Neural crest cell (in vitro differentiated cells): ENCODE data around the gene ITGB2. TPM values are rescaled to one million over a fixed set of nuclear protein-coding genes. Genes with fewer than 3 reads are reported as not detected.

Experiments
- DNase-seq: peaks from one replicate; pipeline ENCODE4 v3.0.0; 2021; ENCODE audit warnings: low read depth, mixed read lengths, low spot score
- H3K27ac Mint-ChIP-seq: one replicate; pipeline ENCODE4 v1.8.0; 2021; ENCODE audit warnings: mild to moderate bottlenecking, mixed read lengths; ENCODE audit not compliant: unreplicated experiment
- H3K27me3 Mint-ChIP-seq: 2 replicates; pipeline ENCODE4 v1.8.0; 2021; ENCODE audit warnings: low read depth, mild to moderate bottlenecking, mixed read lengths
- H3K36me3 Mint-ChIP-seq: 2 replicates; pipeline ENCODE4 v1.8.0; 2021; ENCODE audit warnings: low read depth, mild to moderate bottlenecking, mixed read lengths
- H3K4me1 Mint-ChIP-seq: 2 replicates; pipeline ENCODE4 v1.8.0; 2021; ENCODE audit warnings: mixed read lengths
- H3K4me3 Mint-ChIP-seq: one replicate; pipeline ENCODE4 v1.8.0; 2021; ENCODE audit warnings: mild to moderate bottlenecking, mixed read lengths
- H3K9me3 Mint-ChIP-seq: 2 replicates; pipeline ENCODE4 v1.8.0; 2021; ENCODE audit warnings: mixed read lengths
- total RNA-seq: library from RNA; stranded (reverse); gene quantifications from 2 replicates; pipeline ENCODE4 v1.2.1, GENCODE V29; 2021
- TF ChIP-seq, protein P1 (sequence below): fragments of 200-600 bp; sonication (generic); conservative IDR thresholded peaks from 2 replicates; pipeline ENCODE4 v1.5.0; 2021; ENCODE audit warnings: antibody characterized with exemption, mild to moderate bottlenecking

ITGB2 gene
- total RNA-seq, 1 donor from 2014 or later = 0.89 TPM

DNA sequence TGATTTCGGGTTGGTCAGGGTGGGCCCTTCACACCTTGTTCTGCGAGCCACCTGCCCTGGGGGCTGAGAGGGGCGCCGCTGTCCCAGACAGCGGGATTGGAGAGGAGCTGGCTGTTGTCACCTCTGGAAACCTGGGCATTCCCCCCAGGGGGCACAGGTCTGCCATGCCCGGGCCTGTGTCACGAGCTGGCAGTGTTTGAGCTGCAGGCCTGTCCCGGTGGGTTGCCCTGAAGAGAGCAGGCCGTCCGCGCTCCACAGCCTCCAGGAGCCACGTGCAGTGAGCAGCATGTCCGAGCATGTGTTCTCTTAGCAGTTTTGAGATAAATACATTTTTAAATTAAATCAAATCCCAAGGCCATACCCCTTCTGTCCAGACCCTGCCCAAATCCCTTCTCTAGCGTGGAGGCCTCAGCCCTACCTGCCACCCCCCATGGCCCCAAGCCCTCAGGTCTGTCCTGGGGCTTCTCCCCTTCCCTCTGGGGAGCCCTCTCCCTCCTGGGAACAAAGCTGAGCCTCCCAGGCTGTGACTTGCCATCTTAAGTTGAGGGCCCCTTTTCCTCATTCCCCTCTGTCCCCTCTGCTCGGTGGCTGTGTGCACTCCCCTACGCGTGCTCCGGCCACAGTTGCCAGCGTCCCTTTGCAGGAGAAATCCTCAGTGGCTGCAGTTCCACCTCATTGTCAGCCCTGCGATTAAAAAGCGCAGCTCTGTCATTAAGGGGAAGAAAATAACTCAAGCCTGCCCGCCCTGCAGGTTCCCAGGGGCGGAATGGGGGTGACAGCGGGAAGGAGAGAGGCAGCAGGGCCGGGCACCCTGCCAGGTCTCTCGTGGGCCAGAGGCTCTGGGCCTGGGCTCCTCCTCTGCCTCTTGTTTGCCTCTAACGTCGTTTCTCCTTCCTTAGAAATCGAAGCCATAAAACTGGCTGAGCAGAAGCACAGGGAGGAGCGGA is 45.7 kb upstream of the ITGB2 start:
- no peak overlapping the region for H3K27ac Mint-ChIP-seq
- H3K9me3 Mint-ChIP-seq = no peaks in the 10 kb centered on the region
- no peaks in the 10 kb centered on the region for H3K27me3 Mint-ChIP-seq
- DNase-seq = no peak
- peaks cover 8% of the 10 kb centered on the region for H3K36me3 Mint-ChIP-seq
- peaks cover 11% of the 10 kb centered on the region for H3K4me1 Mint-ChIP-seq
- no peak overlapping the region for H3K4me3 Mint-ChIP-seq
- TF ChIP-seq, protein P1, sequence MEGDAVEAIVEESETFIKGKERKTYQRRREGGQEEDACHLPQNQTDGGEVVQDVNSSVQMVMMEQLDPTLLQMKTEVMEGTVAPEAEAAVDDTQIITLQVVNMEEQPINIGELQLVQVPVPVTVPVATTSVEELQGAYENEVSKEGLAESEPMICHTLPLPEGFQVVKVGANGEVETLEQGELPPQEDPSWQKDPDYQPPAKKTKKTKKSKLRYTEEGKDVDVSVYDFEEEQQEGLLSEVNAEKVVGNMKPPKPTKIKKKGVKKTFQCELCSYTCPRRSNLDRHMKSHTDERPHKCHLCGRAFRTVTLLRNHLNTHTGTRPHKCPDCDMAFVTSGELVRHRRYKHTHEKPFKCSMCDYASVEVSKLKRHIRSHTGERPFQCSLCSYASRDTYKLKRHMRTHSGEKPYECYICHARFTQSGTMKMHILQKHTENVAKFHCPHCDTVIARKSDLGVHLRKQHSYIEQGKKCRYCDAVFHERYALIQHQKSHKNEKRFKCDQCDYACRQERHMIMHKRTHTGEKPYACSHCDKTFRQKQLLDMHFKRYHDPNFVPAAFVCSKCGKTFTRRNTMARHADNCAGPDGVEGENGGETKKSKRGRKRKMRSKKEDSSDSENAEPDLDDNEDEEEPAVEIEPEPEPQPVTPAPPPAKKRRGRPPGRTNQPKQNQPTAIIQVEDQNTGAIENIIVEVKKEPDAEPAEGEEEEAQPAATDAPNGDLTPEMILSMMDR = no peak

DNA sequence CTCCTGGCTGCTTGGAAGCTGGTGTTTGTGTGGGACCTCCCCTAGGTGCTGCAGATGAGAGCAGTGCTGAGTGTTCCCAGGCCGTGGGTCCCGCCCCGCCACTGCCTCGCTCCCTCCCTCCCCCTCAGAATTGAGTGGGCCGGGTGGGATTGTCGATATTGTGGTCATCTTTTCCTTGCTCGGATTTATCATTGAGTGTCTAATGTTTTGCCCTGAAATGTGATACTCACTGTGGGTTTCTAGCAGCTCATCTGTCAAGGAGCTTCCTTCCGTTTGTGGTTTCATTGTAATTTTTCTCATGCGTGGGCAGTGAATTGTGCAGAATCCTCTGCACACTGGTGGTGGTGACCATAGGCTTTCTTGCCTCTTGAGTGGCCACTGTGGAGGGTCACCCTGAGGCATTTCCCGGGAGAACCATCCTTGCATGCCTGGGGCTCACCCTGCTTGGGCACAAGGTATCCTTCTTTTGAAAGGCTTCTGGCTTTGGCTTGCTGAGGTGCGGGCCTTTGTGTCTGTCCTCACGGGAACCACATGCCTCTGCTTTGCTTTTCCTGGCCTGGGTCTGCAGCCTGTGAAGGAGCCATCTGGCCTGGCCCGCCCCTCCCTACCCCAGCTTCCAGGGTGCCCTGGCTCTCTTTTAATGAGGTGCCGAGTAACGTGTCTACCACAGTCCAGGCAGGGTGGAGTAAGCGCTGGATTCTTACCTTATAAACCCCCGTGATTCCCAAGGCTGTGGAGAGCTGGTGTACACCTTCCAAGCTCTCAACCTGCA is 44.7 kb upstream of the ITGB2 start:
- DNase-seq = no peak
- H3K27ac Mint-ChIP-seq = no peak overlapping the region
- H3K36me3 Mint-ChIP-seq = peaks cover 8% of the 10 kb centered on the region
- H3K27me3 Mint-ChIP-seq = no peaks in the 10 kb centered on the region
- no peak overlapping the region for H3K4me3 Mint-ChIP-seq
- H3K9me3 Mint-ChIP-seq = no peaks in the 10 kb centered on the region
- H3K4me1 Mint-ChIP-seq = peaks cover 11% of the 10 kb centered on the region
- TF ChIP-seq, protein P1 = no peak

DNA sequence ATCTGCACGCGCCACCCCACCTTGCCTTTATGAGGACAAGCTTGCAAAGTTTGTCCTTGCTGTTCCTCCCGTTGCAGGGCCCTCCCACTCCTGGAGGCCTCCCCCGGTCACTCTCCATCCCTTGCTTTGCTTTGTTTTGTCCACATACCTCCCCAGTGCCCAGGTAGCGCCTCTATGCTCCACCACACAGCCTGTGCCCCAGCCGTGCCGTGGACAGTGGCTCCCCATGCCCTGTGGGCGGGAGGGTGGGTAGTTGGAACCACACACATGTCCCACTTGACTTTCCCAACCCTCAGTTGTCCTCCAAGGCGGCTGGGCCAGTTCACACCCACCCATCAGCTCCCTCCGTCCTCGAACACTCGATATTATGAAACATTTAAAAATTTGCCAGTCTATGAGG is 43.7 kb upstream of the ITGB2 start:
- H3K9me3 Mint-ChIP-seq = no peaks in the 10 kb centered on the region
- no peaks in the 10 kb centered on the region for H3K27me3 Mint-ChIP-seq
- peaks cover 6% of the 10 kb centered on the region for H3K36me3 Mint-ChIP-seq
- DNase-seq = no peak
- TF ChIP-seq, protein P1 = no peak
- no peak overlapping the region for H3K4me3 Mint-ChIP-seq
- no peak overlapping the region for H3K27ac Mint-ChIP-seq
- peaks cover 1% of the 10 kb centered on the region for H3K4me1 Mint-ChIP-seq

DNA sequence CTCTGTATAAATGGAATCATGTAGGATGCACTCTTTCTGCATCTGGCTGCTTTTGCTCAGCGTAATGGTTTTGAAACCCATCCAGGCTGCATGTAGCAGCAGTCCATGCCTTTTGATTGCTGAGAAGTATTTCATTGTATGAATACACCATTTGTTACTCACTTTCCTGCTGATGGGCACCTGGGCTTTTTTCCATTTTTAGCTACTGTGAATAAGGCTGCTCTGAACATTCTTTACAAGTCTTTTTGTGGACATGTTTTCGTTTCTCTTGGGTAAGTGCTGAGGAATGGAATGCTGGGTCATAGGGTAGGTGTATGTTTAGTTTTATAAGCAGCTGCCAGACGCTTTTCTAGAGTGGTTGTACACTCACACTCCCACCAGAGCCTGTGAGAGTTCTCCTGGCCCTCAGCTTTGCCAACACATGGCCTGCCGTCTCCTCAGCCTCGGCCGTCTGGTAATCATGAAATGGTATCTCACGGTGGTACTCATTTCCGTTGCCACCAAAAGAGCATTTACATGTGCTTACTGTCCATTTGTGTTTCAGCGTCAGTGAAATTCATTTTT is 41.8 kb upstream of the ITGB2 start:
- Mint-ChIP-seq H3K27ac (peak overlapping the region; percentile 35), H3K27me3 (no peaks in the 10 kb centered on the region), H3K4me3 (no peak overlapping the region), H3K4me1 (peaks cover 18% of the 10 kb centered on the region), H3K36me3 (peaks cover 8% of the 10 kb centered on the region), H3K9me3 (no peaks in the 10 kb centered on the region)
- TF ChIP-seq, protein P1 = no peak
- no peak for DNase-seq
